ENCODE measurements around the gene SHISA6.

SHISA6 gene

DNA sequence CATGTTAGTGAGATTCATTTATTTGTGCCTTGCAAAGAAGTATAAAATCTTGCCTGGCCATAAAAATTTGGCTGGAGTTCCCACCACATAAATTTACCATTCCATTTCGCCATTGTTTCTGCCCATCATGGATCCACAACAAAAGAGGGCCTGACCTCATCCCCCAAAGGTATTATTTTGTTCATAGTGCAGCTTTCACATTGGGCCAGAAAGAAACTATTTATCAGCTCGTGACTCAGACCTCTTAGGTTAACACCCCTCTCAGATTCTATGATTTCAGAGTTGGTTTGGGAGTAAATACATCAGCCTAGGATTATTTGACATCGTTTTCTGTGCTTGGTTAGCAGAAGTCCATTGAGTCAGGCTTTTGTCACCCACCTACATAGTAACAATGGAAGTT is 108.1 kb downstream of the SHISA6 start:
- no peak for DNase-seq (ENCODE audit: low read depth, low spot score)

DNA sequence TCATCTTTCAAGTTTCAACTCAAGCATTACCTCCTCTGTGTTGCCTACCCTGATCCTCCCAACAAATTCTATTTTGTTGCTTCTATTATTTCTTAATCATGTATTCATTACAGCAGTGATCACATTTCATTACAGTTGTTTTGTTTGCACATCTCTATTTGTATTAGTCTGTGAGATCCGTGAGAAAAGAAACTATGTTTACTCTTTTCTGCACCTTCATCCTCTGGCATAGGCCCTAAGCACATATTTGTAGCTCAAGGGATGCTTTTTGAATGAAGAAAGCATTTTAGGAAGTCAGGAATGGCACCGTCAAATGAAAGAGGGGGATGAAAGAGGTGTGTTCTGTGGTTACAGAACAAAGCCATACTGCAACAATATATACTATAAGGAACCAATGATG is 110.5 kb downstream of the SHISA6 start:
- DNase-seq (ENCODE audit: low read depth, low spot score): no peak

DNA sequence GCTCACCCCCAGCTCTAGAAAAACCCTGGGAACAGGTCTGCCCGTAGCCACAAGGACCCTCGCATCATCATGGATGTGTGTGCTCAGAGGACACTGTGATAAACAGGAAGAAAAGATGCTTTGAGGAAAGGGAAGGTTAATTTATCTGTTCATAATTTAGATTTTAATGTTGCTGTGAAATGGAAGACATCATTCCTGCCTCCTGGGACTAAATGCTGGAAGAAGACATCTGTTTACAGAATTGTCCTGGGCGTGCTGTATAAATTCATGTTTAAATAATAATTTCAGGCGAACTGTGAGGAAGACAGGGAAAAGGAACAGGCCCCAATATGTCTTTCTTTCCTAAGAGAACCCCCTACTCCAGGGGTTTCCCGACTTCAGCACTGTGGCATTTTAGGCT is 112.6 kb downstream of the SHISA6 start:
- no peak for DNase-seq (ENCODE audit: low read depth, low spot score)

DNA sequence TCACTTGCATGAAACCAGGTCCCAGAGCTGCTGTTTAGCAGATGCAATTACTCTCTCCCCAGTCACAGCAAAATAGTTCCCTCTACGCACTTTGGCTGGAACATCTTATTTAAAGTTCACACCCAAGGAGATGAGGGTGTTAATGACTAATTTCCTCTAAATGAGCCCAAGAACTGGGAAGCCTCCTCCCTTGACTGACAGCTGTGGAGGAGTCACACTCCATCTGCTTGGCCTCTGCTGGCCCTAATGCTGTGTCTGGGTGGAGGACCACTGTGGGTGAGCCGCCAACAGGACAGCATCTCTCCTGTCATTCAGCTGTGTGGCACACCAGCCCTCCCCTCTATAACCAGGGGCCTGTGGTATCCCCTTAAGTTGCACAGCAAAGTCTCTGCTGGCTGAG is 115.4 kb downstream of the SHISA6 start:
- no peak for DNase-seq (ENCODE audit: low read depth, low spot score)

DNA sequence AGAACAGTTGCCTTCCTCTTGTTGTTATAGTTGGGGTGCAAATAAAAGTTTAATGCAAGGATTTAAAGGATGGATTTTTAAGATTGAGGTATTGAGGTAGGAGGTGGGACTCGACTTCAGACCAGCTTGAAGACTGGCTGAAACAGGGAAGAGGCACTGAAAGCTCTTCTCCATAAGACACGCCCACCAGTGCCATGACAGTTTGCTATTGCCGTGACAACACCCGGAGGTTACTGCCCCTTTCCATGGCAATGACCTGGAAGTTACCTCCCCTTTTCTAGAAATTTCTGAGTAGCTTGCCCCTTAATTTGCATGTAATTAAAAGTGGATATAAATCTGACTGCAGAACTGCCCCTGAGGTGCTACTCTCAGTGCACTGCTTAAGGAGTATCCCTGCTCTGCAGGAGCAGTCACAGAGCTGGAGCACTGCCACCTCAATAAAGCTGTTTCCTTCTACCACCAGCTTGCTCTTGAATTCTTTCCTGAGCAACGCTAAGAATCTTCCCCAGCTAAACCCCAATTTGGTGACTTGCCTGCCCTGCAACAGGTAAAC is 122.6 kb downstream of the SHISA6 start:
- no peak for DNase-seq (ENCODE audit: low read depth, low spot score)

DNA sequence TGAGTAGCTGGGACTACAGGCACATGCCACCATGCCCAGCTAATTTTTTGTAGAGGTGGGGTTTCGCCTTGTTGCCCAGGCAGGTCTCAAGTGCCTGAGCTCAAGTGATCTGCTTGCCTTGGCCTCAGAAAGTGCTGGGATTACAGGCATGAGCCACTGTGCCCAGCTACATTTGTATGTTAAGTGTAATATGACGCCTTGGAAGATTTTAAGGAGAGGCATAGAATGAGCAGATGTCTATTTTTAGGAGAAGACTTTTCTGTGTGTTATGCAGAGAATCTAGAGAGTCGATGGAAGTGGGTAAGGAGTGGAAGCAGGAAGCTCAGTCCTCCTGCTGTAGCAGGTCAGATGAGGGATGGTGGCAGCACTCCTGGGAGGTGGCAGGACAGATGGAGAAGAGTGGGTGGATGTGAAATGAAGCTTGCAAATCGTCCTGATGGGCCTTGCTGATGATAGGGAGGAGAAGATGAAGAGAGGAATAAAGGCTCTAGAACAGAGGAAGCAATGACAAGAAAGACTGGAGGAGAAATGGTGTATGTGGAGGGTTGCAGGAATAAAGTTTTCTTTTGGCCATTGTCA is 125.3 kb downstream of the SHISA6 start:
- no peak for DNase-seq (ENCODE audit: low read depth, low spot score)

DNA sequence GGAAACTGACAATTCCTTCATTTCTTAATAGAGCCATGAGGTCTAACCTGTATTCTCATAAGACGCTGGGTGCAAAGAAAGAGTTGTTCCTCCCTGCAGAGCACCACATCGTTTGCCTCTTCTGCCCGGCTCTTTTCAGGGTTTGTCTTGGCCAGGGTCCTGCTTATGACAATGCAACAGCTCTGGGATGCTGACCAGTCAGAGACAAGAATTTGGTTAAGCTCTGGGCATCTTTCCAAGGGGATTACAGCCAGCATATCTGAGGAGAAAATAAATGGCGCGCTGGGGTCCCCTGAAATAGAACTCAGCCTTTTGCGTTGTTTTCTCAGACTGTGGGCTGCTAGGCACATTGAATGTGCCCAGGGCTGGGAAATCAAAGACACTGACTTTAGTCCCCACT is 128.6 kb downstream of the SHISA6 start:
- no peak for DNase-seq (ENCODE audit: low read depth, low spot score)

DNA sequence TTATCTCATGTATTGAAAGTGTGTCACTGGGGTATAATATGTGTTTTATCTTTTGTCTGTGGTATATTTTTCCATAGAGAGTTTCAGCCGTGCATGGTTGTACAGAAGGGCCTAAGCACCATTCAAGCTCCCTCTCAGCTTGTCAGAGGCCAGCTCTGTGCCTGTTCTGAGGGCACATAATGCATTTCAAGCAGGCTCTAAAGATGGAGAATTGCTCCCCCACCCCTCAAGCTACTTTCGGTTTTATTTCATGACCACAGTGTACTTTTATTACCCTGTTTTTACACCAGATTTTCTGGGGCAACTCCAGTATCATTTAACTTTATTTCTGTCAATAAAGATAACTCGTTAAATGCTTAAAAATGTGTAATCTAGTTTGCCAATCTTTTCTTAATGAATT is 131.7 kb downstream of the SHISA6 start:
- DNase-seq (ENCODE audit: low read depth, low spot score): no peak

DNA sequence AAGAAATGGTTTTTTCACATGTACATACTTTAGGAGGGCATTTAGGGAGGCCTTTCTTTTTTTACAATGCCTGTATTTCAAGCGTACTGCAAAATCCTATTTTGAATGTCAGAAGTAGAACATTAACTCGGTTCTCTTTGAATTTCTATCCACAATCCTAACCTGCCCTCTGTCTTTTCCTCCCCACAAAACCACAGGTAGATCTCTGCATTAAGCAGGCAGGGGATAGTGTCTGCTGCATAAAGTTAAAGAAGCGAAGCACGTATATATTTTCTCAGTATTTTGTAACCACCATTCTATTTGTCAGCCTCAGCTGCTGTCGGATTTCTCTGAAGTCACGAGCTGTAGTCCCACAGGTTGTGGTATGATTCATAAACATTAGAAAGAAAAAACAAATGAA is 137.5 kb downstream of the SHISA6 start:
- no peak for DNase-seq (ENCODE audit: low read depth, low spot score)

DNA sequence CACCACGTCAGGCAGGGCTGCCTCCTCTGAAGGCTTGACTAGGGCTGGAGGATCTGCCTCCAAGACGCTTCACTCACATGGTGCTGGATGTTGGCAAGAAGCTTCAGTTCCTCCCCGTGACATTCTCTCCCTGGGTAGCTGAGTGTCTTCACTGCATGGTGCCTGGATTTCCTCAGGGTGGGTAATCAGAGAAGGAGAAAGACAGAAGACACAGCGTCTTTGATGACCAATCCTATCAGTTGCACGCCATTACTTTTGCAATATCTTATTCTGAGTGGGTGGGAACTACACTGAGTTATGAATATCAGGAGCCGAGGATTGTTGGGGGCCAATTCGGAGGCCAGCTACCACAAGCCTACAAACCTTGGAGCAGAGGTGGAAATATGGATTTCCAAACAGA is 139.7 kb downstream of the SHISA6 start:
- DNase-seq (ENCODE audit: low read depth, low spot score): no peak

DNA sequence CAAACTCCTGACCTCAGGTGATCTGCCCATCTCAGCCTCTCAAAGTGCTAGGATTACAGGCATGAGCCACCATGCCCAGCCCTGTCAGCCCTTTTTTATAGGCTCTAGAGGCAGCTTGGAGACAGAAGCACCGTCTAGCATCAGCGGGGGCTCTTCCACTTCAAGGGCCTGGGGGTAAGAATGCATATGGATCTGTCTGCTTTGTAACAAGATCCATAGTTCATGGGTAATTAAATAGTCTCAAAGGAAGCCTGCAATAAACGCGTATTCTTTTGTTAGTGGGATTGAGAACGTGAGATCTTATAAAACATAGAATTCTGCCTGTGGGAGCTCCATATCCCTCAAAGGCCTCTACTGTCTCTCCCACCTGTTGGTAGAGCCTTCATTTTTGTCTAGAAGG is 142.1 kb downstream of the SHISA6 start:
- DNase-seq (ENCODE audit: low read depth, low spot score): no peak

DNA sequence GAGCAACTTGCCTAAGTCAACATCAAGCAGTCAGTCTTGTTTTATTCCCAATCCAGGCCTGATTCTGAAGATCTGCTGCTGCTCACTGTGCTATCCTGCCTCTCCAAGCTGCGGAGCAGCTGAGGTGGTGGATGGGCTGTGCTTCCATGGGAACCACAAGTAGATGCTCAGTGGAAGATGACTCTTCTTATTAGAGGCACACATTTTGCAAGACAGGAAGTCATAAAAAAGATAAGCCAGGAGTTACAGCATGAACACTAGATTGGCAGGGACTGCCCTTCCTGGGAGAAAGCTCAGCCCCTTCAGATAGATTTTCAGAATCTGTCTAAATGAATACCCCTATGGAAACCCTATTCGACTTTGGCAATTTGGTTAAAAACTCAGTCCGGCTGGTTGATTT is 143.1 kb downstream of the SHISA6 start:
- no peak for DNase-seq (ENCODE audit: low read depth, low spot score)

DNA sequence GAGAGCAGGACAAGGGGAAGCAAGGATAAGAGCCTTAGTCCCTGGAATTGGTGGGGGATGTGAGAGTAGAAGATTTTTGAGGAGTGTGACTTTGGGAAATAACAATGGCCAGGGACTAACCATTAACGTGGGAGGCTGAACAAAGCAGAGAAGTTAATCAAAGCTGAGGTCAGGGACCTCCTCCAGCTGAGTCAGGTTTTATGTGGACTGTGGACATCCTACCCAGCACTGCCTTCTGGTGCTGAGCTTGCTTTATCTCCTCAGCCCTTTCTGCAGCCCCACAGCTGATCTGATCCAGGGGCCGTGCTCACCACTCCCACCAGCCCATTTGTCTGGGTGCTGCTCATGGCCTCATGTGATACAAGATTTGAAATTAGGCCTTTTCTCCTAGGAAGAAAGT is 146.6 kb downstream of the SHISA6 start:
- no peak for DNase-seq (ENCODE audit: low read depth, low spot score)

DNA sequence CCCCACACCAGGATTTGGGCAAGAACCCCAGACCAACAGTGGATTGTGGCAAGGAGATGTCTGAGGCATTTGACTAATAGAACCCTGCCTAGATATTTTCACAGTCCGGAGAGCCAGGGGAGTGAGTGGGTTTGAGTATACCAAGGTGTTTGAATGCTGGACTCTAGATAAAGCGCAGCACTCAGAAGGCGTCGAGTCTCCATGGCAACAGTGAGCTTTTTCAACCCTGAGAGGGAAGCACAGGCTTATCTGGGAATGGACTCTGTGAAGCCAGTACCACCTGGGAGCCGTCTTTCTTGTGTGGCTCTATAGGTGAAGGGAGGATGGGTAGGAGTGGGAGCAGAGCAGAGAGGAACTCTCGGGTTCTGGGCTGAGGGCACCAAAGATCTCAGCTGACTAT is 147.0 kb downstream of the SHISA6 start:
- DNase-seq (ENCODE audit: low read depth, low spot score): no peak

DNA sequence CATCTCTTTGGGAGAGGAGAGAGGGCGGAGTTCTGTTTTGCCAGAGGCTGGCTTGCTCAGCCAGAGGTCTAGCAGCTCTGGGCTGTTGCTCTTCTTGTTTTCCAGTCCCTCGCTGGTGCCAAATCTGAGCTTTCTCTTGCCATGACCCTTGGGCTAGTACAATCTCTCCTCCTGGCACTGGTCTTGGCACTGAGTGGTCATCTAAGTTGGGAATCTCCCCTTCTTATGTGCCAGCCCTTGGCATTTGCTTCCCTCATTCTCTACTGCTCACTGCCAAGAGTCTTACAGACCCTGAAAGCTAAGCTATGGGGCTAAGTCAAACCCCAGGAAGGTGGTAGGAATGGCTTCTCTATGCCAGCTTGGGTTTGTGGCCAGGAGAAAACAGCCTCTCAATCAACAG is 148.6 kb downstream of the SHISA6 start:
- no peak for DNase-seq (ENCODE audit: low read depth, low spot score)

DNA sequence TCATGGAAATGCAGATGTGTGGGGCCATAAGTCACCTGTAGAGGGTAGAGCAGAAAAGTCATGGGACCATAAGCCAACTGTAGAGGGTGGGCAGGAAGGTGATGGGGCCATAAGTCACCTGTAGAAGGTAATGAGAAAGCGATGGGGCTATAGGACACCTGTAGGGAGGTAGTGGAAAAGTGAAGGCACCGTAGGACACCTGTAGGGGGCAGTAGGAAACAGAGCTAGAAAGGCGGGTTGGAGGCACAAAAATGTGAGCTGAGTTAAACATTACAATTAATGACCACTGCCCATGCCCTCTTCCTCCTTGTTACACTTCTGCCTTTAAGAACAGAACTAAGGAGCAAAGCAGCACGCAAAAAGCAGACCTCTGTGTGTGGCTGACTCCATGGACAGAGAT is 150.1 kb downstream of the SHISA6 start:
- DNase-seq (ENCODE audit: low read depth, low spot score): no peak

DNA sequence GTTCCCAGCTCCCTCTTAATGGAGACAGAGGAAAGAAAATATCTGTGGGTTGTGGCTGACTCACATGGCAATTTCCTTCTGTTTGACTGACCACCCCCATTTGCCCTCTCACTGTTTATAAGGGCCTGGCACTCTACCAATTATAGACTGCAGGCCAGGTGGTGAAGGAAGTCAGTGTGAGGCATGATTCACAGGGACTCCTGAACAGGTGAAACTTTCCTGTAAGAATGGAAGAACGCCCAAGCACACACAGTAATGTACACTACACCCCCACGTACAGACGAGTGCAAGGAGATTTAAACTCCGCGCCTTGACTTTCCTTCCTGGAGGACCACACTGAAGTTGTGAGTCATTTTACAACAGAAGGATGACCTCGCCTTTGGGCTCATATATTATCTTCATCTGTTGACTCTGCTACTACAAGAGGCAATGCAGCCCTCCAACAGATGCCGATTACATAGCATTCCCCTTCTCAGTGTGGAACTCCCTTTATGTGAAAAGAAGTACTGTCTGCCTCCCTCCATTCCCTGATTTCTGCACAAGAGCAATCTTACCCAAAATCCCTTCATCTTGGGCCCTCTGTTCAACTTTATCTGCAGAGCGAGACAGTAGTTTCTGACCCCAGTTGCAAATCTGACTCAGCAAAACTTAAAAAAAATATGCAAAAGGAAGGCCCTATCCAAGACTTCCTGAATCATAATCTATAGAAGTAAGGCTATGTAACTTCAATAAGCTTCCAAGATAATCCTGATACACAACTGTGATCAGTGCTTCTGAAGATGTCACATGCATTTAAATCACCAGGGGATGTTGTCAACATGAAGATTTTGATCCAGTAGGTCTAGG is 163.6 kb downstream of the SHISA6 start:
- no peak for DNase-seq (ENCODE audit: low read depth, low spot score)

DNA sequence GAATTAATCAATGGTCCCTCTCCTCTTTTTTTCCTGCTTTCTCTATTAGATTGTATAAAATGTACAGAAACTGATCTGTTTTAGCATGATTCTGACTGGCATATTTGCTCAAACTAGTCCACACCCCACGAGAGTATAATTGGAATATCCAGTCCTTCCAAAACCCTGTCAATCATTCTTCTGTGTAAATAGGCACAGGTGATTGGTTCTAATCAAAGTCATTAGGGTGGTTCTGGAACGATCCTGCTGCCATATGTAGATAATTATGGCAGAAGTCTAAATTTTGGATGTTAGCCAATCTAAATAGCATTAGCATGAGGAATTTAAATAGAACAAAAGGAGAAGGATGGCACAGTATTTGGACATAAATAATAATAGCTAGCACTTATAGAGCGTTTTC is 165.7 kb downstream of the SHISA6 start:
- no peak for DNase-seq (ENCODE audit: low read depth, low spot score)

DNA sequence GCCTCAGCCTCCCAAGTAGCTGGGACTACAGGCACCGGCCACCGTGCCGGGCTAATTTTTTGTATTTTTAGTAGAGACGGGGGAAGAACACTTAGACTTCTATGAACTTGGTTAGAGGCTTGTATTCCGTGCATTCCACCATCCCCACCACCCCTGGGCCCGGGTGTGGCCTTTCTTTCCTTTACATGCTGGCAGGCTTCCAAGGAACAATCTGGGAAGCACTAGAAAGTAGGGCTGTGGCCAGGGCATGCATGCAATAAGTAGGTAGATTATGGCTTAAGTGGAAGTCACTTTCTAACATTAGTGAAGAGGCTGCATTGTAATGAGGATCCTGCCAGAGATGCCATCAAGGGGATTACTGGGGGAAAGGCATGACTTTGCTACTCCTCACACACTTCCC is 171.6 kb downstream of the SHISA6 start:
- no peak for DNase-seq (ENCODE audit: low read depth, low spot score)

DNA sequence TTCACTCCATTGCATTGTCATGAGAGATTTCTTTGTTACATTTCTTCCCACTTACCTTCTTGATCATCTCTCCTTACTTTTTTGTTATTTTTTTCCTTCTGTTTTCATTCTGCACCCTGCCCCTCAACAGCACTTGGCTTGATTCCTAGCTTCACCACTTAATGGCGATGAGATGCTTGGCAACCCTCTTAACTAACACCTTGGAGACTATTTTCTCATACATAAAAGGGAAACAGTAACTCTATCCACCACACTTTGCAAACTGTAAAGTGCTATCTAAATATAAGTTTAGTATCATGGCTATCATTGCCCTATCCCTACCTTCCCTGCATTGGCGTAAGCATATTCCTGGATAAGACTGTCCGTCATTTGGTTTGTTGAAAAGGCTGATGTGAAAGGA is 177.3 kb downstream of the SHISA6 start:
- no peak for DNase-seq (ENCODE audit: low read depth, low spot score)

DNA sequence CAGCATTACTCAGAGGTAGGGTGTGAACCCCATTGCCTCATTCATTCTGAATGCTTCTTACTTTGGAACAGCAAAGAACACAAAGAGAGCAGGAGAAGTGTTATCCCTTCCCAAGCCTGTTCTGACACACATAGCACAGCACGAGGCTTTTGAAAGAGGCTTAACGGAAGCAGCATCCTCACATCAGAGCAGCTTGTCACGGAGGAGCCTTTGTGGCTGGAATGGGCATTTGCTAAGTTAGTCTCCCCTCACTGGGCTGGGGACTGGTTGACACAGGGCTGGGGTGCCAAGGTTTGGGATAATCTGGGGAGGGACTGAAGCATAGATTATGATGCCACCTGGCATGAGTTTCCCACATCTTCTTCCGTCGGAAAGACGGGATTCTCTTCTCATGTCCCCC is 189.7 kb downstream of the SHISA6 start:
- DNase-seq (ENCODE audit: low read depth, low spot score): no peak

DNA sequence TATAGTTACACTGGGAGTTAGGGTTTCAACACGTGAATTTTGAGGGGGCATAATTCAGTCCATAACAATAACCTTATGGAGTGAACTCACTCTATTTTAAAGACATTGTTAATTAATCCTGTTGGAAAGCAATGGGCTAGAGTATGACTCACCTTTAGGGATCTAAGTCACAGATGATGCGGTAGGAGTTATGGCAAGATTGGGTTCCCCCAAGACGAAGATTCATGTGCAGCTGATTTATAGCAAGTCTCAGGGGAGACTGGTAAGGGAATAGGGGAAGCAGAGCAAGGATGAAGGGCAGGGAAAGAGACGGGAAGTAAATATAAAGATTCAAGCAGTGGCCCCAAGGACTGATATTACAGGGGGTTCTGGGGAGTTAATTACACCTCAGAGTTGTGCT is 197.7 kb downstream of the SHISA6 start:
- DNase-seq (ENCODE audit: low read depth, low spot score): no peak

DNA sequence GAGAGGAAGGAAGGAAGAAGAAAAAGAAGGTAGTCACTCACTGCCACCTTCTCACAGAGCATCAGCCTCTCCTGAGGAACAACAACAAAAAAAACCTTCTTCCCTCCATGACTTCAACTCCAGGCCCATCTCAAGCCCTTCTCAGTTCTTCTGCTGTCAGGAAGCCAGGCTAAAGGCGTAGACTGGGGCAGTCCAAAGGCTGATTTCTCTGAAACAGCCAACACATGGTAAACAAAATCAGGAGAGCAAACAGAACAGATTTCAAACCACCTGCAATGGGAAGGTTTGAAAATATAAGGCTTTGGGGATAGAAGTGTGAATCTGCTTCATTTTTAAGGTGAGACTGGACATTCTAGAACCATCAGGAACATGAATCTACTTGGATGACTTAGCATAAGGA is 200.0 kb downstream of the SHISA6 start:
- DNase-seq (ENCODE audit: low read depth, low spot score): no peak
